Measurements from ENCODE around the gene SMARCC1.

The SMARCC1 gene

DNA sequence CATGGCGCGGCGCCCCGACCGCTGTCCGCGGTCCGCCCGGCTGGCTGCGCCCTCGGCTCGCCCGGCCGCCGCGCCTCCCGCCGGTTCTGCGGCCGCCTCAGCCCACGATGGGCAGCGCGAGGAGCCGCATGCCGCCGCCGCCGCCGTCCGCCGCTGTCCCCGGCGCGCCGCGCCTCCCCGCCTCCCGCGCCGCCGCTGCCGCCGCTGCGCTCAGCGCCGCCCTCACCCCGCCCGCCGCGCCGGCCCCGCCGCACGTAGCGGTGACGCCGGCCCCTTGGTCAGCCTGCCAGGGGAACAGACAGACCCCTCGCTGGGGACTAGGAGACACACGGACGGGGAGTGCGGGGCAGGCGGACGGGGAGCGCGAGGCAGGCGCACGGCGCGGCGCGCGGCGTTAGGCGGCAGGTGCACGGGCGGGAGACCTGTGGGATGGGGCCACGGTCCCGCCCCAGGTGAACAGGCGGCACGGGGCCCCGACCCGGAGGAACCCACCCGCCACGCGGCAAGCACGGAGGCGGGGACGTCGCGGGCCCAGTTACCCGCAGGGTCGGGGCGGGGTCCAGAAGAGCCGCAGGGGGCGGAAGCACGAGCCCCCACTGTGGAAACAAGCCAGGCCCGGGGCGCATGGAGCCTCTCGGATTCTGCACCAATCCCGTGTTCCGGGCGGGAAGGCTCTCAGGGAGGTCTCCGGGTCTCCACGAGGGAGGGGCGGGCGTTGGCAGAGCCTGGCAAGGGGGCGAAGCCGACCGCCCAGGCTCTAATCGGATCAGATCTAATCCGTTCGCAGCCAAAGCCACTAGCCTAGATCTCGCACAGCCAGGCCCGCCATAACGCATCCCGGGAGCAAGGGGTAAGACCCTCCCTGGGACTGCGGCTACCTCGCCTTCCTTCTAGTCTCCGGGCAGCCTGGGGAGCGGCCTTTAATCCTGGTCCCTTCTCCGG lies 202.7 kb downstream of the SMARCC1 start, which contains the start of gene CSPG5:
TSS of gene CSPG5 (minus strand) at position 175 of the 942 bp plus-strand sequence. CDS start at position 3, 172 bp downstream.
- H3K4me1 Mint-ChIP-seq = no peaks in the 10 kb centered on the region
- peaks cover 60% of the 10 kb centered on the region for H3K27me3 Mint-ChIP-seq
- H3K9me3 Mint-ChIP-seq = no peaks in the 10 kb centered on the region
- ATAC-seq (peak; percentile 63), DNase-seq (peak in 1 of 2 donors; percentile 28)
- no peak within 1 kb of the TSS for H3K27ac Mint-ChIP-seq
- H3K4me3 Mint-ChIP-seq = peak within 1 kb of the TSS; percentile 71 to 73

GRCh38 chr3:47578119-47578632 lies 203.5 kb downstream of the SMARCC1 start:
- Mint-ChIP-seq H3K27me3 (peaks cover 68% of the 10 kb centered on the region), H3K4me1 (no peaks in the 10 kb centered on the region), H3K4me3 (peak overlapping the region; percentile 71 to 73), H3K9me3 (no peaks in the 10 kb centered on the region), H3K27ac (no peak overlapping the region)
- ATAC-seq = peak; percentile 67
- DNase-seq = peak; percentile 22 to 30

DNA sequence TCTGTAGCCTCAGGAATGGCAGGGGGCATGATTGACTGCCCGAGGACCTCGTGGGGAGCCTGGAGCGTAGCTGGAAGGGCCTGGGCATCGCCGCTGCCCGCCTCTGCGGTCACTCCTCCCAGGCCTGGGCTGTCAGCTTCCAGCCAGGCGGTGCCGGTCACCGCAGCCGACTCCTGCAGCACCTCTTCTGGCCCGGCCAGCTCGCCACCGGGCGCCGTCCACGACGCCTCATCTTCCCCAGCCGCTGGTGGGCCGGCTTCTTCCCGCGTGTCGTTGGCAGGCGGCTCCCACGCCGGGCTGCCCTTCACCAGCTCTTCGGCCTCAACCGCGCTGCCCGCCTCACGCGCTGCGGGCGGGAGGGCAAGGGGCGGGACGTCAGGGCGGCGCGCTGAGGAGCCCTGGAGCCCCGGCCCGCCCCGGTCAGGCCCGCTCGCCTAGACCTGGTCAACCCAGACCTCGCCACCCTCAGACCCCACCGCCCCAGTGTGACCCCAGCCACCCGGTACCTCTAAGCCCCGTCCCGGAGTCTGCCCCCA lies 204.0 kb downstream of the SMARCC1 start:
- no peak overlapping the region for H3K27ac Mint-ChIP-seq
- H3K9me3 Mint-ChIP-seq = no peaks in the 10 kb centered on the region
- no peak for DNase-seq
- H3K4me3 Mint-ChIP-seq = peak overlapping the region; percentile 71 to 73
- peaks cover 74% of the 10 kb centered on the region for H3K27me3 Mint-ChIP-seq
- H3K4me1 Mint-ChIP-seq = no peaks in the 10 kb centered on the region
- peak; percentile 65 for ATAC-seq

DNA sequence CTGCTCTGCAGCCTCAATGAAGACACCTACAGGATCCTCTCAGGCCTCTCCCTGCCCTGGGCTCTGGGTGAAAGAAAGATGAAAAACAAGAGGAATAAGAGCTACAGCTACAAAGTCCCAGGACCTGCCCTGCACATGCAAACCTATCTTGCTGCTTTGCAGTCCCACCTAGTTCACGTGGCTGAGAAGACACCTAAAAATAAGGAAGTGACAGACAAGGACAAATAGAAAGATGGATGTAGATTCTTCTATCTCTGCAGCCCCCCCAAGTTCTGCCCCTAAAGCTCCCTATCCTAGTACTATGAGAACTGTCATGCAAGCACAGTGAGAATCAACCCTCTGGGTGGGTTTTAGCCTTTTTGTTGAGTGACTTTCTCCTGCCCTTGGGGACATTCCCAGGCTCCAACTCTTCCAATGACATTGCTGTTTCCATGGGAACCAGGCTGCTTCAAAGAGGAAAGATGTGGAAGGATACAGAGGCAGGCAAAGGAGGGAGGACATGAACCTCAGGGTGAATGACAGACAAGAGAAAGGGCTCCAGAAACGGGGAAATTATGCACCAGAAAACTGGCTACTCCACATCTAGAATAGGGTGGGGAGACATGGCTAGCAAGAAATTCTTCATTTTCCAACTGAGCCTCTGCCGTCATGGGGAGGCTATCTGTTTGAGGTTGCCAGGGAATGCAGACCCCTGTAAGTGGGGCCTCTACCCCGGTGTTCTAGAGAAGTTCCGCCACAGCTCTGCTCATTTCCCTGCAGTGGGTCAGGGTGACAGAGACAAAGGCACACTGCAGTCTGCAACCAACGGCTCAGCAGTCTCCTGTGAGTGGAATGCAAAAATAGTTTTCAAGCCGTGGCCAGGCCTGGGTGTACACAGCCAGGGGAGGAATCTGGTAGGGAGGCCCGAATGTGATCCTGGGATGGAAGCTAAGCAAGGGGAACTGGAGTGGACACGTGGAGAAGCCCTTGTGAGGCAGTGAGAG lies 208.2 kb downstream of the SMARCC1 start:
- DNase-seq (no peak), ATAC-seq (no peak)
- no peaks in the 10 kb centered on the region for H3K9me3 Mint-ChIP-seq
- H3K27me3 Mint-ChIP-seq = peaks cover 73% of the 10 kb centered on the region
- H3K4me1 Mint-ChIP-seq = no peaks in the 10 kb centered on the region
- H3K27ac Mint-ChIP-seq = peak overlapping the region in 1 of 2 donors; percentile 19
- H3K4me3 Mint-ChIP-seq = no peak overlapping the region

DNA sequence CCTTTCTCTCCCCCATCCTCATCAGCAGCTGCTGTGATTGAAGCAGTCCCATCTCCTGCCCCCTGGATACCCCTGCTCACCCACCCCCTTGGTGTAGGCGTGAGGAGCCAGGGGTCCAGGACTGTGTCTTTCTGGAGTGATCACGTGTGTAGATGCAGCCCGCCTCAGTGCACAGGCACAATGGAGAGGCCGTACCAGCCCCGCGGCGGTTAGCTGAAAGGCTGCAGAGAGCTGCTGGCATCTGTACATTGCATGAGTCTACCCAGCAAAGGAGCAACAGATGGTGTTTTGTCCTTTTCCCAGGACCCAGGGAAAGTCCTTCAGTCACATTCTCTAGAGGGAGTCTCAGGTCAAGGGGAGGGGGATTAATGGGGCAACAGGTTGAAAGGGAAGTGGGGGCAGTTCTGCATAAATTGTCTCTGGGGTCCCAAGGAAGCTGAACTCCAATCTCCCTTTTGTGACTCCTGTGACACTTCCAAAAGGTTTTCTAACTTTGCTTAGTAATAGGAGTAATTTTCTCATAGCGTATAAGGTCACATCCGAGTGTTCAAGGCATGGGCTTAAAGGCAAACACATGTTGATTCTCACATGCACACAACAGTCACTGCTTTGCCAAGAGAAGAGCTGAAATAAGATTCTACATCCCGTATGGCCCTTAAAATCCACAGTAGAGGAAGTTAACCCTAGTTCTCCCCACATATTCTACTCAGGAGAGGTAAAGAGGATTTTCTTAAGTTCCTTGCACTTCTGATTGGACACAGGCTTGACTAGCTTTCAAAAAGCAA lies 210.1 kb downstream of the SMARCC1 start:
- Mint-ChIP-seq H3K27ac (no peak overlapping the region), H3K27me3 (peaks cover 61% of the 10 kb centered on the region), H3K4me3 (no peak overlapping the region), H3K4me1 (no peaks in the 10 kb centered on the region), H3K9me3 (no peaks in the 10 kb centered on the region)
- no peak for ATAC-seq
- DNase-seq = no peak

DNA sequence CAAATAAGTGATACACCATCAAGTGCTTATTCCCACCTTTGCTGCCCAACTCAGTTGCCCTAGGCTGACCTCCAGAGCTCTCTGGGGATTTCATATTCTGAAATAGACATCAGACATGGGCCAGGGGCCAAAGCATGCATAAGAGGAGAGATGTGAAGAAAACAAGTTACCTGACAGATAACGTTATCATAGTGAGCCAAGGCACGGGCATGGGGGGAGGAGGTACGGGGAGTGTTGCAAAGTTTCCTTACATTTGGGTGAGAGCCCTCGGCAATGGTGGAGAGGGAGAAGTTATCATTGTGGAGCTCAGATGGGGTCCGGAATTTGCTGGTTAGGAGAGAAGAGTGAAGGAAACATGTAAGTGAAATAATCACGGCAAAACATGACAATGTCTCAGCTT lies 212.8 kb downstream of the SMARCC1 start:
- Mint-ChIP-seq H3K9me3 (no peaks in the 10 kb centered on the region), H3K27me3 (peaks cover 36% of the 10 kb centered on the region), H3K27ac (no peak overlapping the region), H3K4me1 (no peaks in the 10 kb centered on the region), H3K4me3 (no peak overlapping the region)
- no peak for ATAC-seq
- no peak for DNase-seq

- H3K27me3 Mint-ChIP-seq = peaks cover 18% of the 10 kb centered on the region
- no peak for DNase-seq
- H3K4me1 Mint-ChIP-seq = no peaks in the 10 kb centered on the region
- peak overlapping the region in 1 of 2 donors; percentile 75 for H3K27ac Mint-ChIP-seq
- no peak overlapping the region for H3K4me3 Mint-ChIP-seq
- no peaks in the 10 kb centered on the region for H3K9me3 Mint-ChIP-seq
- no peak for ATAC-seq
These were observed 214.5 kb downstream of the SMARCC1 start for GRCh38 chr3:47567149-47567548.

DNA sequence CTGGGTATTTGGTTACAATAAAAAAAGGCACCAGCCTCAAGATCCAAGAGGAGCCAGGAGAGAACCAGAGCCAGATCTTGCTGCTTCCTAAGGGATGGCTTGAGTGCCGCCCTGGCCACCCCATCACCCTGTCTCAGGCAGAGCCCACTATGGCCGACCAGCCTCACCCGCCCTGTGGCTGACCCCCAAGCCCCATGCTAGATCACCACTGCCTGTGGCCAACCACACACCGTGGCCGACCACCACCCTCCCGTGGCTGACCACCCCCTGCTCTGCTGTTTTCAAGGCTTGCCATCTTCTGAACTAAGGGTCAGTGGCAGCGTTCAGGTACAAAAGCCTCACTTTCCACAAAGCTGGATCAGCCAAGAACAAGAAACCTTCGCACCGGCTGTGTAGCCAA lies 215.0 kb downstream of the SMARCC1 start:
- H3K9me3 Mint-ChIP-seq = no peaks in the 10 kb centered on the region
- H3K27ac Mint-ChIP-seq = peak overlapping the region in 1 of 2 donors; percentile 27
- H3K4me1 Mint-ChIP-seq = no peaks in the 10 kb centered on the region
- no peak overlapping the region for H3K4me3 Mint-ChIP-seq
- ATAC-seq (no peak), DNase-seq (no peak)
- H3K27me3 Mint-ChIP-seq = peaks cover 14% of the 10 kb centered on the region

DNA sequence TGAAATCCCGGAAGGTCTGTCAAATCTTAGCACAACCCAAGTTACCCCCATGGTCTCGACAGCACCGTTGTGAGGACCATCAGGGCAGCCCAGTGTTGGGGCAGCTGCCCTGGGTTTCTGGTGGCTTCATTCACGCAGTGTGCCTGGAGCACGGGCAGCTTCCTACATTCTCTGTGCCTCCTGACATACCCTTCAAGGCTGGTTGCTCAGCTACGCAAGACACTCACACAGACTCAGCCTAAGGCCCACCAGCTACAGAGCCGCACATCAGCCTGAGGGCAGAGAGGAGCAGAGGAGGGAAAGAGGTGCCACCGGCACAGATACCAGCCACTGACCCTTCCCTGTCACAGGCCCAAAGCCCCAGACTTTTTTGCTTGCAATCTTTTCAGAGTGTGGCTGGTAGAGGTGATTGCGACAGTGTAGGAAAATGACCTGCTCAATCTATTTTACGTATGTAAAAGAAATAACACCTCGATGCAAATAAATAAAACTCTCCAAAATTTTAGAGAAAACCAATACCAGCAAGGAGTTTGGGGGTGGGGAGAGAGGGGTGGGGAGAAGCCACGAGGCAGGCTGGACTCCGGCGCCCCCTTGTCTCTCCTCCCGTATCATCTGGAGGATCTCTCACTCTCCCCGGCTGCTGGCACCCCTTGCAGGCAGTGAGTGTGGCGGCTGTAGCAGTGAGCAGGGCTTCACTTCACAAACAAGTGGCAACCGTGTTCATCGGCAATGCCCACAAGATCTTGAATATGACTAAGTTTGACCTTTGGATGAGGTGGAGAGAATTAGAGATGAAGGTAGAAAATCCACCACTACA lies 215.8 kb downstream of the SMARCC1 start:
- H3K4me3 Mint-ChIP-seq = no peak overlapping the region
- ATAC-seq = no peak
- peaks cover 7% of the 10 kb centered on the region for H3K27me3 Mint-ChIP-seq
- H3K4me1 Mint-ChIP-seq = no peaks in the 10 kb centered on the region
- no peaks in the 10 kb centered on the region for H3K9me3 Mint-ChIP-seq
- H3K27ac Mint-ChIP-seq = no peak overlapping the region
- DNase-seq = no peak

DNA sequence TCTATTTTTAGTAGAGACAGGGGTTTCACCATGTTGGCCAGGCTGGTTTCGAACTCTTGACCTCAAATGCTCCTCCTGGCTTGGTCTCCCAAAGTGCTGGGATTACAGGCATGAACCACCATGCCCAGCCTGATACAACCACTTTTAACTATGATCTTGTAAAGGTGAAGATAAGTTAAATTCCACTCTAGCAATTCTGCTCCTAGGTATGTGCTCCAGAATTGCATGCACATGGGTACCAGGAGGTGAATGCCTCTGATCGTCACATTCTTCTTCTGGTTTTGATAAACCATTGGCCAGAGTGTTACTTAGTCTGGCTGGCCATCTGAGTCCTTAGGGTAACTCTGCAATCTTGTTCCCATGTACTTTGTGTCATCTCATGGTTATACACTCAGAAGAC lies 225.3 kb downstream of the SMARCC1 start:
- Mint-ChIP-seq H3K4me1 (no peaks in the 10 kb centered on the region), H3K9me3 (no peaks in the 10 kb centered on the region), H3K27ac (no peak overlapping the region), H3K4me3 (no peak overlapping the region), H3K27me3 (peaks cover 32% of the 10 kb centered on the region)
- ATAC-seq = no peak
- DNase-seq = no peak

GRCh38 chr3:47554335-47554734 lies 227.4 kb downstream of the SMARCC1 start:
- peaks cover 43% of the 10 kb centered on the region for H3K27me3 Mint-ChIP-seq
- H3K27ac Mint-ChIP-seq = no peak overlapping the region
- DNase-seq (no peak), ATAC-seq (no peak)
- H3K9me3 Mint-ChIP-seq = no peaks in the 10 kb centered on the region
- no peak overlapping the region for H3K4me3 Mint-ChIP-seq
- H3K4me1 Mint-ChIP-seq = no peaks in the 10 kb centered on the region

DNA sequence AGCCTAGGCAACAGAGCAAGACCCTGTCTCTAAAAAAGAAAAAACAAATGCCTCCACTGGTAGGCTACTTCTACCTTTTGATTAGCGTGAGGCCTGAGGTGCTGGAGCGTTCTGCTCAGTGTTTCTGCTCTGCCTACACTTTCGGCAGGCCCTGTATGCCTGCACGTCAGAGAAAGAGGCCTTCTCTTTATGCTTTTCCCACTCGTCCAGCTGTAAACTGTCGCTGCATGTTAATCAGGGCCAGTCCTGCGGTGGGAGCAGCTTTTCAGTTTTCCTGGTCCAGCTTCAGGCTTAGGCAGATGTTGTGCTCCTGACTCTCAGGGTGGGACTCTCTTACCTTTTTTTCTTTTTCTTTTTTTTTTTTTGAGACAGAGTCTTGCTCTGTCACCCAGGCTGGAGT lies 228.3 kb downstream of the SMARCC1 start:
- Mint-ChIP-seq H3K27ac (no peak overlapping the region), H3K4me1 (no peaks in the 10 kb centered on the region), H3K4me3 (no peak overlapping the region), H3K9me3 (no peaks in the 10 kb centered on the region), H3K27me3 (peaks cover 43% of the 10 kb centered on the region)
- ATAC-seq = no peak
- DNase-seq = no peak

- Mint-ChIP-seq H3K9me3 (no peaks in the 10 kb centered on the region), H3K4me1 (peaks cover 7% of the 10 kb centered on the region), H3K27ac (no peak overlapping the region), H3K4me3 (no peak overlapping the region), H3K27me3 (peaks cover 2% of the 10 kb centered on the region)
- DNase-seq (no peak), ATAC-seq (no peak)
These were observed 239.1 kb downstream of the SMARCC1 start for GRCh38 chr3:47542471-47543173.
